ENCODE results near the gene KLRC3. TPM values are rescaled to one million over a fixed set of nuclear protein-coding genes. Genes with fewer than 3 reads are reported as not detected.

The KLRC3 gene
- 0.10 to 0.24 TPM (median 0.22 TPM) in 3 of 5 replicates, not detected in the others for total RNA-seq (2022; extraction: Qiagen RNA extraction)

DNA sequence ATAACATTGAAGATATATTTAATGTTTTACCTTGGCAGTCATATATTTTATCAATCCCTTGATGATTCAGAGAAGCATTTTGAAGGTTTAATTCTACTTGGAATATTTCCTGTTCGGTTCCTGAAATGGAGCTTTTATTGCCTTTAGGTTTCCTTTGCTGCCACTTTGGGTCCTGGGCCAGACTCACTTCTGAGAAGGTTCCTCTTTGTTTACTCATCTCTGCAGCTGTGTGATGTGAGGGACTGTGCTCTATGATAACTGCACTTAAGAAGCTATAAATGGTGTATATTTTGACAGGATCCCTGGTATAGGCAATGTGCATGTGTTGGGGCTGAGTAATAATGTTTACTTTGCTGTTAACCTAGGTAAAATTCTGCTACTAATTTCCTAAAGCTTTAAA lies at the start of gene KLRC3:
KLRC3 (minus strand) TSS at position 262 of the 400 bp plus-strand sequence; CDS start at position 217, 45 bp downstream.

DNA sequence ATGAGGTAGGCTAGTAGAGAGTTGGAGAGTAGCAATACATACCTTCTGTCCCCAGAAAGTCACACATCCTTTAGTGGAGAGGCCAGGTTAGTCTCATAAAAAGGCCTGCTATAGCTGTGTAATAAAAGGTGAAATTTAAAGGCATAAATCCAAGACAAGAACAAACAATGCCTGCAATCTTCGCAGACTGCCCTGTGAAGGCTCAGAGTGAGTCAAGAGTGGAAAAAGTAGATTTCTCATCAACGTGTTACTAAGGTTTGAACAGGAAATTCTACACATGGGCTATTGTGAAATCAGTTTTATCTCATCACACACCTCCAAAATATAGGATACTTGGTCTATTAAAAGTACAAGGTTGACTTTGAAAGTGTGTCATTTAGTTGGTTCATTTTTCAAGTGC lies 32.8 kb upstream of the KLRC3 start, which contains the start of gene KLRC1:
KLRC1 (minus strand) TSS at position 222 of the 400 bp plus-strand sequence. CDS start 2,221 bp downstream, outside the sequence.

DNA sequence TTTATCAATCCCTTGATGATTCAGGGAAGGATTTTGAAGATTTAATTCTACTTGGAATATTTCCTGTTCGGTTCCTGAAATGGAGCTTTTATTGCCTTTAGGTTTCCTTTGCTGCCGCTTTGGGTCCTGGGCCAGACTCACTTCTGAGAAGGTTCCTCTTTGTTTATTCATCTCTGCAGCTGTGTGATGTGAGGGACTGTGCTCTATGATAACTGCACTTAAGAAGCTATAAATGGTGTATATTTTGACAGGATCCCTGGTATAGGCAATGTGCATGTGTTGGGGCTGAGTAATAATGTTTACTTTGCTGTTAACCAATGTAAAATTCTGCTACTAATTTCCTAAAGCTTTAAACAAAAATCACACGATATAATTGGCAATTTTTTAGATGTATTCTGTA lies 15.4 kb upstream of the KLRC3 start, which contains the start of gene KLRC2:
KLRC2 (minus strand) TSS at position 195 of the 400 bp plus-strand sequence; CDS start at position 171, 24 bp downstream.

DNA sequence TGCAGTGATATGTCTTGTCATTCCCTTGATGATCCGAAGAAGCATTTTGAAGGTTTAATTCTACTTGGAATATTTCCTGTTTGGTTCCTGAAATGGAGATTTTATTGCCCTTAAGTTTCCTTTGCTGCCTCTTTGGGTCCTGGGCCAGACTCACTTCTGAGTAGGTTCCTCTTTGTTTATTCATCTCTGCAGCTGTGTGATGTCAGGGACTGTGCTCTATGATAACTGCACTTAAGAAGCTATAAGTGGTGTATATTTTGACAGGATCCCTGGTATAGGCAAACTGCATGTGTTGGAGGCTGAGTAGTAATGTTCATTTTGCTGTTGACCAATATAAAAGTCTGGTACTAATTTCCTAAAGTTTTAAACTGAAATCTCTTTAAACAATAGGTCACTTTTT lies 11.0 kb downstream of the KLRC3 start, which contains the start of gene KLRC4:
KLRC4 (minus strand) TSS at position 366 of the 400 bp plus-strand sequence; CDS start at position 184, 182 bp downstream.

DNA sequence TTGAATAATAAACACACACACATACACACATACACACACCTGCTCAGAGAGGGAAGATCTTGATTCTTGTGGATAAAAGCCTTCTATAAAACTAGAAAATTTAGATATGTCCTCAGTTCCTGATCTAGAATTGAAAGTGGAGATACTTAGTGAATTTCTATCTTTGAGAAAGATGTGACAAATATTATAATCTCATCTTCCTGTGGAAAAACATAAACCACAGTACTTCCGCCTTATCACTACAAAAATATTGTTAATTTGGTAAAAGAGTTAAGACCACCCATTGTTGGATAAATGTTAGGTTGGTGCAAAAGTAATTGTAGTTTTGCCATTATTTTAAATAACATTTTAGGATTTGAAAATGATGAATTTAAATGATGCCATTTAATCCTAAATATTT lies 30.5 kb downstream of the KLRC3 start, which contains the start of gene KLRK1:
KLRK1 (minus strand) TSS at position 138 of the 400 bp plus-strand sequence. CDS start 1,231 bp downstream, outside the sequence.

Other genes with a start within 250 kb of the KLRC3 start
- gene OLR1, start 248.5 kb downstream of the KLRC3 start, total RNA-seq (2022; extraction: Qiagen RNA extraction), result 0.71 to 1.4 TPM (median 1.3 TPM) in 5 replicates
- gene TMEM52B, start 241.6 kb downstream of the KLRC3 start, total RNA-seq (2022; extraction: Qiagen RNA extraction), result 0.05 to 0.25 TPM (median 0.19 TPM) in 4 of 5 replicates, not detected in the other
- gene GABARAPL1, start 207.7 kb downstream of the KLRC3 start, total RNA-seq (2022; extraction: Qiagen RNA extraction), result 29.9 to 41.2 TPM (median 39.0 TPM) in 5 replicates
- not detected in 5 replicates for gene KLRD1, start 112.7 kb downstream of the KLRC3 start, total RNA-seq (2022; extraction: Qiagen RNA extraction)
- 0.18 TPM in 1 of 5 replicates, not detected in the others for gene KLRK1, start 30.6 kb downstream of the KLRC3 start, total RNA-seq (2022; extraction: Qiagen RNA extraction)
- gene KLRC4, start 10.8 kb downstream of the KLRC3 start, total RNA-seq (2022; extraction: Qiagen RNA extraction), result not detected in 5 replicates
- gene KLRC2, start 15.4 kb upstream of the KLRC3 start, total RNA-seq (2022; extraction: Qiagen RNA extraction), result 1.3 to 2.2 TPM (median 2.0 TPM) in 5 replicates
- gene KLRC1, start 32.8 kb upstream of the KLRC3 start, total RNA-seq (2022; extraction: Qiagen RNA extraction), result not detected in 5 replicates
- gene EIF2S3B, start 85.3 kb upstream of the KLRC3 start, total RNA-seq (2022; extraction: Qiagen RNA extraction), result 0.36 to 0.87 TPM (median 0.45 TPM) in 5 replicates
- 47.4 to 51.6 TPM (median 48.3 TPM) in 5 replicates for gene MAGOHB, start 193.0 kb upstream of the KLRC3 start, total RNA-seq (2022; extraction: Qiagen RNA extraction)